ENCODE measurements around the gene GALR1.

The GALR1 gene

DNA sequence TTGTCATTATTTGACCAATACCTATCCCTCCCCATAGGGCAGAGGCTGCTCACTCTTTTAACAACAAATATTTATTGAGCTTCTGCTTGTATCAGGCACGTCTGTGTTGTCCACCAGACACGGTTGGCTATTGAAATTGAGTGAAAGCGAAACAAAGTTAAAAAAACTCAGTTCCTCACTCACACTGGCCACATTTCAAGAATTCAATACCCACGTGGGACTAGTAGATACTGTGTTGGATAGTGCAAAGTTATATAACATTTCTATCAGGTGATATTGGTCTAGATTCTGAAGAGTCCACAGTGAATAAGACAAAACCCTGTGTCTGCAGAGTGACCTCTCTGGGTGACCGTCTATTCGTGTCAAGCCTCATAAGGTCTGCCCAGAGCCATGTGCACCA, 43.9 kb upstream of the GALR1 start:
- Histone ChIP-seq H3K9me3 (ENCODE audit: control insufficient read depth, insufficient read depth, low read depth, low read length) (no peaks in the 10 kb centered on the region), H3K4me3 (ENCODE audit: low read depth, low read length) (no peak overlapping the region), H3K4me1 (ENCODE audit: control insufficient read depth, insufficient read depth, low read length) (no peaks in the 10 kb centered on the region), H3K36me3 (ENCODE audit: control insufficient read depth in 2 of 2, insufficient read depth in 1 of 2, low read length in 2 of 2) (no peaks in the 10 kb centered on the region), H3K27ac (ENCODE audit: extremely low read depth, low read depth, low read length) (no peak overlapping the region)
- ChIA-PET CTCF (interaction anchor here (0.5 to 0.6 kb wide), 5 partner anchors 15 to 1737 kb away, joined by 3 to 10 read pairs (median 3); no protein-coding TSS in a partner anchor), POLR2A (no interaction called here)
- TF ChIP-seq, protein P1, sequence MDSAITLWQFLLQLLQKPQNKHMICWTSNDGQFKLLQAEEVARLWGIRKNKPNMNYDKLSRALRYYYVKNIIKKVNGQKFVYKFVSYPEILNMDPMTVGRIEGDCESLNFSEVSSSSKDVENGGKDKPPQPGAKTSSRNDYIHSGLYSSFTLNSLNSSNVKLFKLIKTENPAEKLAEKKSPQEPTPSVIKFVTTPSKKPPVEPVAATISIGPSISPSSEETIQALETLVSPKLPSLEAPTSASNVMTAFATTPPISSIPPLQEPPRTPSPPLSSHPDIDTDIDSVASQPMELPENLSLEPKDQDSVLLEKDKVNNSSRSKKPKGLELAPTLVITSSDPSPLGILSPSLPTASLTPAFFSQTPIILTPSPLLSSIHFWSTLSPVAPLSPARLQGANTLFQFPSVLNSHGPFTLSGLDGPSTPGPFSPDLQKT (IDR thresholded peaks at IDR 0.05; ENCODE audit: borderline replicate concordance, low read depth, low read length), result no peak
- TF ChIP-seq ZBTB20 (tag by site-specific recombination; IDR thresholded peaks at IDR 0.05), result no peak
- TF ChIP-seq ZNF133 (tag by site-specific recombination; IDR thresholded peaks at IDR 0.05), result no peak
- no peak for TF ChIP-seq ZNF624 (tag by site-specific recombination; IDR thresholded peaks at IDR 0.05)
- no peak for TF ChIP-seq ZNF311 (tag by site-specific recombination; IDR thresholded peaks at IDR 0.05; ENCODE audit: borderline replicate concordance)
- TF ChIP-seq HOXA7 (CRISPR knock-in tag; IDR thresholded peaks at IDR 0.05; ENCODE audit: borderline replicate concordance), result no peak
- TF ChIP-seq SETDB1 (IDR thresholded peaks at IDR 0.05; ENCODE audit: insufficient read length, low read length), result no peak
- no peak for TF ChIP-seq MEIS1 (CRISPR knock-in tag; IDR thresholded peaks at IDR 0.05; ENCODE audit: borderline replicate concordance)
- no peak for TF ChIP-seq ZNF548 (tag by site-specific recombination; IDR thresholded peaks at IDR 0.05)
- TF ChIP-seq, protein P2, sequence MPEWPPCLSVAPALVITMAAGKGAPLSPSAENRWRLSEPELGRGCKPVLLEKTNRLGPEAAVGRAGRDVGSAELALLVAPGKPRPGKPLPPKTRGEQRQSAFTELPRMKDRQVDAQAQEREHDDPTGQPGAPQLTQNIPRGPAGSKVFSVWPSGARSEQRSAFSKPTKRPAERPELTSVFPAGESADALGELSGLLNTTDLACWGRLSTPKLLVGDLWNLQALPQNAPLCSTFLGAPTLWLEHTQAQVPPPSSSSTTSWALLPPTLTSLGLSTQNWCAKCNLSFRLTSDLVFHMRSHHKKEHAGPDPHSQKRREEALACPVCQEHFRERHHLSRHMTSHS (tag by site-specific recombination; IDR thresholded peaks at IDR 0.05), result no peak
- TF ChIP-seq, protein P3, sequence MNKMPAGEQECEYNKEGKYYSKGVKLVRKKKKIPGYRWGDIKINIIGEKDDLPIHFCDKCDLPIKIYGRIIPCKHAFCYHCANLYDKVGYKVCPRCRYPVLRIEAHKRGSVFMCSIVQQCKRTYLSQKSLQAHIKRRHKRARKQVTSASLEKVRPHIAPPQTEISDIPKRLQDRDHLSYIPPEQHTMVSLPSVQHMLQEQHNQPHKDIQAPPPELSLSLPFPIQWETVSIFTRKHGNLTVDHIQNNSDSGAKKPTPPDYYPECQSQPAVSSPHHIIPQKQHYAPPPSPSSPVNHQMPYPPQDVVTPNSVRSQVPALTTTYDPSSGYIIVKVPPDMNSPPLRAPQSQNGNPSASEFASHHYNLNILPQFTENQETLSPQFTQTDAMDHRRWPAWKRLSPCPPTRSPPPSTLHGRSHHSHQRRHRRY (tag by site-specific recombination; IDR thresholded peaks at IDR 0.05), result no peak
- no peak for TF ChIP-seq GLIS2 (tag by site-specific recombination; IDR thresholded peaks at IDR 0.05)
- TF ChIP-seq GLIS1 (tag by site-specific recombination; IDR thresholded peaks at IDR 0.05), result no peak
- TF ChIP-seq ZBTB7A (tag by site-specific recombination; IDR thresholded peaks at IDR 0.05; ENCODE audit: low read depth), result no peak
- no peak for TF ChIP-seq IKZF3 (tag by site-specific recombination; IDR thresholded peaks at IDR 0.05)
- TF ChIP-seq TRIM28 (IDR thresholded peaks at IDR 0.05; ENCODE audit: borderline replicate concordance, low read length), result no peak

DNA sequence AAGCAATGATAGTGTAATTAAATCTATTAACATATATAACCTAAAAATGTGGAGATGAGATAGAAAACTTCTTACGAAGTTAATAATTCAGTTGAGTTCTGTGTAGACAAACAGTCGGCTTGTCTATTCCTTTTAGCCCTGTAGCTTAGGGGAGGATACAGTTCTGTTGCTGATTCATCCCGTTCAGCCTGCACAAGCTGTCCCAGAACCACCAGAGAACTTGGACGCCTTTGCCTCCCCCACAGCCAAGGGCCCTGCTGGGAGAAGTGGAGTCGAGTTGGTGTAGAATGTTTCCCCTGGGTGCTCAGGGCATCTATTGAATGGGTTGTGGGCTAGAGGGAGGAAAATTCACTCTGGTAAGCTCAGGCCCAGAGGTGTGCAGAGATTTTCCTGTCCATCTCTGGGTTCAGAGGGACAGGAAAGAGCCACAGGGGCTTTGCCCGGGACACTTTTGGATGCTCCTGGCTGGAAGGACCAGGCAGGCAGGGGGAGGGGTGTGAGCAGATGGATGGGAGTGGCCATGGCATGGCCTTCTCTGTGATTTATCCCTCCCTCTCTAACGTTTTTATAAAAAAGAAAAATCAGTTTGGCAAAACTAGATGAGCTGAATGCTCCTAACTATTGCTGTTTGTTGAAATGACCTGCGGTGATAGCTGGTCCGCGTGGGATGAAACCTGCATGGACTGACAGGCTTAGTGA, 42.8 kb upstream of the GALR1 start:
- TF ChIP-seq ZNF175 (tag by site-specific recombination; IDR thresholded peaks at IDR 0.05), result no peak
- no peak for TF ChIP-seq ZNF174 (tag by site-specific recombination; IDR thresholded peaks at IDR 0.05)
- TF ChIP-seq YY1 (tag by site-specific recombination; IDR thresholded peaks at IDR 0.05), result no peak
- no peak for TF ChIP-seq TCF7L2 (IDR thresholded peaks at IDR 0.05; ENCODE audit: borderline replicate concordance, low read depth, low read length)
- TF ChIP-seq ZNF654 (tag by site-specific recombination; IDR thresholded peaks at IDR 0.05; ENCODE audit: low read depth), result no peak
- TF ChIP-seq ZNF292 (tag by site-specific recombination; IDR thresholded peaks at IDR 0.05; ENCODE audit: borderline replicate concordance, low read depth), result no peak
- TF ChIP-seq, protein P3 (tag by site-specific recombination; IDR thresholded peaks at IDR 0.05), result no peak
- TF ChIP-seq ZBTB20 (tag by site-specific recombination; IDR thresholded peaks at IDR 0.05), result no peak
- H3K36me3 ChIP-seq (ENCODE audit: control insufficient read depth in 2 of 2, insufficient read depth in 1 of 2, low read length in 2 of 2), result no peaks in the 10 kb centered on the region
- H3K9me3 ChIP-seq (ENCODE audit: control insufficient read depth, insufficient read depth, low read depth, low read length), result no peaks in the 10 kb centered on the region
- no peak overlapping the region for H3K27ac ChIP-seq (ENCODE audit: extremely low read depth, low read depth, low read length)
- no peaks in the 10 kb centered on the region for H3K4me1 ChIP-seq (ENCODE audit: control insufficient read depth, insufficient read depth, low read length)
- CTCF ChIA-PET, result interaction anchor here (0.6 to 2.3 kb wide), 10 partner anchors 10 to 405 kb away, joined by 3 to 14 read pairs (median 4); no protein-coding TSS in a partner anchor
- no peak overlapping the region for H3K4me3 ChIP-seq (ENCODE audit: low read depth, low read length)
- POLR2A ChIA-PET, result no interaction called here
